CD14-positive monocyte (primary cell): ENCODE measurements around the gene PDE4D. TPM values are rescaled to one million over a fixed set of nuclear protein-coding genes. Genes with fewer than 3 reads are reported as not detected.

ENCODE experiments used
- DNase-seq, 3 donors: peaks; one replicate each; pipeline ENCODE4 v3.0.0-alpha.2; 2011 to 2022
- H2AFZ ChIP-seq: 2 replicates; pipeline ENCODE4 v1.6.0; 2012; ENCODE audit warnings: mild to moderate bottlenecking, low read depth, low read length, inconsistent platforms; ENCODE audit not compliant: insufficient read depth, poor library complexity, severe bottlenecking
- H3K27ac ChIP-seq, 2 donors: 1 replicate in 1 of 2; 2 replicates in 1 of 2; pipeline ENCODE4 v1.5.1; 2012 to 2013; ENCODE audit warnings: low read length in 2 of 2, control low read depth in 1 of 2, inconsistent platforms in 1 of 2, low read depth in 1 of 2, mild to moderate bottlenecking in 1 of 2
- H3K27me3 ChIP-seq, 2 donors: one replicate each; pipeline versions ENCODE4 v1.6.0 to v1.6.1; 2011 to 2013; ENCODE audit warnings: low read length in 2 of 2; ENCODE audit not compliant: control insufficient read depth in 2 of 2, insufficient read depth in 2 of 2
- H3K36me3 ChIP-seq, 2 donors: replicated peaks in 1 of 2; 1 replicate in 1 of 2; 2 replicates in 1 of 2; pipeline versions ENCODE4 v1.5.1 to v1.6.1; 2012 to 2013; ENCODE audit warnings: low read length in 2 of 2, control low read depth in 1 of 2, inconsistent platforms in 1 of 2, mild to moderate bottlenecking in 1 of 2; ENCODE audit not compliant: insufficient read depth in 2 of 2, control insufficient read depth in 1 of 2
- H3K4me1 ChIP-seq, 2 donors: 1 replicate in 1 of 2; 2 replicates in 1 of 2; pipeline versions ENCODE4 v1.5.1 to v1.6.1; 2012 to 2013; ENCODE audit warnings: low read length in 2 of 2, control low read depth in 1 of 2, inconsistent platforms in 1 of 2, mild to moderate bottlenecking in 1 of 2, moderate library complexity in 1 of 2; ENCODE audit not compliant: insufficient read depth in 2 of 2, control insufficient read depth in 1 of 2
- H3K4me2 ChIP-seq: replicated peaks from 2 replicates; pipeline ENCODE3; 2012; ENCODE audit warnings: low read length, moderate library complexity, mild to moderate bottlenecking; ENCODE audit not compliant: poor library complexity, severe bottlenecking; ENCODE audit errors: extremely low read depth
- H3K4me3 ChIP-seq, 3 experiments: fragments of 200-600 bp in 1 of 3; sonication (generic) in 1 of 3; replicated peaks in 1 of 3; 1 replicate in 2 of 3; 2 replicates in 1 of 3; pipeline ENCODE4 v1.5.1; 2011 to 2013; ENCODE audit warnings: low read length in 3 of 3, mild to moderate bottlenecking in 3 of 3, control low read depth in 2 of 3, low read depth in 2 of 3, inconsistent platforms in 1 of 3, moderate library complexity in 1 of 3
- H3K79me2 ChIP-seq: 2 replicates; pipeline ENCODE4 v1.6.0; 2012; ENCODE audit warnings: mild to moderate bottlenecking, control low read depth, inconsistent platforms, low read length, moderate library complexity; ENCODE audit not compliant: insufficient read depth
- H3K9ac ChIP-seq: 2 replicates; pipeline ENCODE4 v1.6.0; 2017; ENCODE audit warnings: low read length, mild to moderate bottlenecking; ENCODE audit not compliant: insufficient read depth, poor library complexity, severe bottlenecking
- H3K9me3 ChIP-seq, 2 donors: replicated peaks in 1 of 2; 1 replicate in 1 of 2; 2 replicates in 1 of 2; pipeline versions ENCODE4 v1.5.1 to v1.6.1; 2012 to 2013; ENCODE audit warnings: low read length in 2 of 2, control low read depth in 1 of 2; ENCODE audit not compliant: control insufficient read depth in 1 of 2, insufficient read depth in 1 of 2
- H4K20me1 ChIP-seq: 2 replicates; pipeline ENCODE4 v1.6.0; 2012; ENCODE audit warnings: mild to moderate bottlenecking, low read length, control low read depth, moderate library complexity; ENCODE audit not compliant: insufficient read depth
- H3K27ac Mint-ChIP-seq, 7 donors: one replicate each; pipeline ENCODE4 v1.8.0; 2020; ENCODE audit warnings: mild to moderate bottlenecking in 7 of 7, mixed read lengths in 7 of 7, moderate library complexity in 6 of 7, inconsistent platforms in 2 of 7
- H3K27me3 Mint-ChIP-seq, 3 donors: one replicate each; pipeline ENCODE4 v1.8.0; 2021 to 2022; ENCODE audit warnings: low read depth in 3 of 3, mild to moderate bottlenecking in 3 of 3, mixed read lengths in 3 of 3, moderate library complexity in 3 of 3, inconsistent platforms in 1 of 3
- H3K36me3 Mint-ChIP-seq, 2 donors: one replicate each; pipeline ENCODE4 v1.8.0; 2020; ENCODE audit warnings: mixed read lengths in 2 of 2, inconsistent platforms in 1 of 2, mild to moderate bottlenecking in 1 of 2
- H3K4me1 Mint-ChIP-seq: one replicate; pipeline ENCODE4 v1.8.0; 2020; ENCODE audit warnings: mild to moderate bottlenecking, mixed read lengths
- H3K4me3 Mint-ChIP-seq, 2 donors: one replicate each; pipeline ENCODE4 v1.8.0; 2020; ENCODE audit warnings: mild to moderate bottlenecking in 2 of 2, mixed read lengths in 2 of 2, moderate library complexity in 1 of 2
- H3K9me3 Mint-ChIP-seq, 7 donors: one replicate each; pipeline ENCODE4 v1.8.0; 2020 to 2022; ENCODE audit warnings: mixed read lengths in 7 of 7, mild to moderate bottlenecking in 6 of 7, moderate library complexity in 6 of 7, inconsistent platforms in 2 of 7
- WGBS: methylation state at CpG from one replicate; pipeline ENCODE4 v1.1.5; 2013; ENCODE audit warnings: missing lambda C conversion rate; ENCODE audit not compliant: insufficient coverage; 5-methylcytosine and 5-hydroxymethylcytosine counted together
- intact Hi-C, 2 donors: fragments of 100-400 bp; cut with micrococcal nuclease; formaldehyde crosslinking; loops; one replicate each; pipeline versions ENCODE4 v1.15.0 to v1.15.1; 2023
- polyA plus RNA-seq, 3 donors: library from polyadenylated mRNA; depleted of rRNA in 1 of 3; unstranded in 2 of 3; stranded (reverse) in 1 of 3; fragments of 300-500 nt in 2 of 3; fragments of >200 nt in 1 of 3; fragmentation: Illumina TruSeq in 2 of 3; gene quantifications; 1 replicate in 2 of 3; 2 replicates in 1 of 3; pipeline ENCODE4 v1.2.3, GENCODE V29; 2012 to 2021
- TF ChIP-seq, protein P1 (sequence below): fragments of 200-600 bp; IDR thresholded peaks from one replicate; pipeline ENCODE4 v1.8.0; 2022; ENCODE audit warnings: antibody characterized with exemption, mild to moderate bottlenecking

Gene PDE4D
- polyA plus RNA-seq, 3 donors, result 1.9 to 3.4 (median 2.8) TPM

DNA sequence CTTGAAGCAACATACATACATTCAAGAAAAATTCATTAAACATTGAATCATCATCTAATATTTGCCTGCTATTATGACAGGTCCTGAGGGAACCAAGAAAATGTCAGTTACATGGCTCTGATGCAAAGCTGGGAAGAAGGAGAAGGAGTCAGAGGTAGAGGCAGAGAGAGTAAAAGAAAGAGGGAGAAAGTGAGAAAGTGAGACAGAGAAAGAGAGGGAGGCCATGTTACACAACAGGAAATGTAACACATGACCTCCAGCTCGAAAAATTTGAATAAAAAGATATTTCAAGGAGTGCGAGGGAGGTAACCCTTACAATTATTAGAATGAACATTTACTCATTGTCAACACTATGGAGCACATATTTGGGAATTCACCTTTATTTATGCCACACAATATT lies 189.7 kb downstream of the PDE4D start:
- H3K27ac Mint-ChIP-seq, result no peak overlapping the region
- H3K36me3 Mint-ChIP-seq, result peaks cover 0 to 4% of the 10 kb centered on the region in 2 donors
- no CpG with 5 or more reads among the region's 2 CpGs for WGBS
- H3K27me3 Mint-ChIP-seq, result no peaks in the 10 kb centered on the region
- Histone ChIP-seq H3K27ac (no peak overlapping the region), H3K36me3 (no peaks in the 10 kb centered on the region), H3K9ac (no peak overlapping the region), H3K27me3 (no peaks in the 10 kb centered on the region), H3K79me2 (no peaks in the 10 kb centered on the region), H4K20me1 (no peaks in the 10 kb centered on the region), H2AFZ (no peak overlapping the region), H3K9me3 (no peaks in the 10 kb centered on the region), H3K4me2 (no peak overlapping the region), H3K4me1 (no peaks in the 10 kb centered on the region), H3K4me3 (no peak overlapping the region)
- H3K9me3 Mint-ChIP-seq, result peaks cover 0 to 3% (median 0%) of the 10 kb centered on the region in 7 donors
- DNase-seq, result no peak
- H3K4me1 Mint-ChIP-seq, result no peaks in the 10 kb centered on the region
- H3K4me3 Mint-ChIP-seq, result no peak overlapping the region
- intact Hi-C loops, result no loop called here
- TF ChIP-seq, protein P1, sequence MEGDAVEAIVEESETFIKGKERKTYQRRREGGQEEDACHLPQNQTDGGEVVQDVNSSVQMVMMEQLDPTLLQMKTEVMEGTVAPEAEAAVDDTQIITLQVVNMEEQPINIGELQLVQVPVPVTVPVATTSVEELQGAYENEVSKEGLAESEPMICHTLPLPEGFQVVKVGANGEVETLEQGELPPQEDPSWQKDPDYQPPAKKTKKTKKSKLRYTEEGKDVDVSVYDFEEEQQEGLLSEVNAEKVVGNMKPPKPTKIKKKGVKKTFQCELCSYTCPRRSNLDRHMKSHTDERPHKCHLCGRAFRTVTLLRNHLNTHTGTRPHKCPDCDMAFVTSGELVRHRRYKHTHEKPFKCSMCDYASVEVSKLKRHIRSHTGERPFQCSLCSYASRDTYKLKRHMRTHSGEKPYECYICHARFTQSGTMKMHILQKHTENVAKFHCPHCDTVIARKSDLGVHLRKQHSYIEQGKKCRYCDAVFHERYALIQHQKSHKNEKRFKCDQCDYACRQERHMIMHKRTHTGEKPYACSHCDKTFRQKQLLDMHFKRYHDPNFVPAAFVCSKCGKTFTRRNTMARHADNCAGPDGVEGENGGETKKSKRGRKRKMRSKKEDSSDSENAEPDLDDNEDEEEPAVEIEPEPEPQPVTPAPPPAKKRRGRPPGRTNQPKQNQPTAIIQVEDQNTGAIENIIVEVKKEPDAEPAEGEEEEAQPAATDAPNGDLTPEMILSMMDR, result no peak

DNA sequence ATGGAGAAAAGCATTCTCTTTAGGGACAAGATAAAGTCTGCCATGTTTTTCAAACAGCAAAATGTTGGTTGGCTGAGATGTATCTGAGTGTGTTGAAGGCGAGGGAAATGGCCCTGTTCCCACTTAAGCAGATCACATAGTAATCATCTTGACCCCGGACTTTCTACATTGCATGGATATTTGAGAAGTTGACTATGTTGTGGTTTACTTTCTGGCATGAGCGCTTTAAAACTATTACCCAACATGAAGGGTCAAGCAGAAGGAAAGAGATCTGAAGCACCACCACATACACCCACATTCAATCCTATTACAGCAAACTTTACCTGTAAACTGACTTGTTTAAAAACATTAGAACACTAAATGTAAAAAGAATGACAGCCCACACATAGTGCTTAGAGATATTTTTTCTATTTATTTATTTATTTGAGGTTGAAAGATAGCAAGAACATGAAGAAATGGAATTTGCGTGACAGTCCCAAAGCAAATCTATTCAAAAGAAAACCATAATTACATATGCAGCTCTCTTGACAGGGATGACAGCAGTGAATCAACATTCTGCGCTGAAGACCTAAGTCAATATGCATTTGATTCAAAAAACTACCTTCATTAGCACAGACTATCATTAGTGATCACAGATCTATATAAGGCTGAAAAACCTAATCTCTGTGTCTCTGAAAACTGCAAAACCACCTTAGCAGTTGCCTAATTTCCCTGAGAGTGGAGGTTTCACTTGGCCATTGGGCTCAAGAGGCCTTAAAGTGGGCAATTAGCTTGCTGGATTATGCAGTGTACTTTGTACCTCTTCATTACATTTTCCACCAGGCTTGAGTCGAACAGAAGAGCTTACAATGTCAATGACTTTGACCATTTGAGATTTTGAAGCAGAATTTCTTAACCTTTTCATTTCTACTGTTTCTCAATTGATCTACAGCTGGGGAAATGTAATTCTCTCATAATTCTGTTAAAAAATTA lies 195.0 kb downstream of the PDE4D start:
- 100% methylated on average over 1 of the region's 6 CpGs for WGBS
- no peak overlapping the region for H3K27ac ChIP-seq
- Mint-ChIP-seq H3K4me1 (no peaks in the 10 kb centered on the region), H3K27ac (no peak overlapping the region), H3K9me3 (peaks cover 0 to 2% (median 0%) of the 10 kb centered on the region in 7 donors), H3K27me3 (peaks cover 0 to 2% (median 0%) of the 10 kb centered on the region in 3 donors), H3K36me3 (no peaks in the 10 kb centered on the region), H3K4me3 (no peak overlapping the region)
- no peaks in the 10 kb centered on the region for H3K27me3 ChIP-seq
- DNase-seq, result no peak
- no peaks in the 10 kb centered on the region for H3K9me3 ChIP-seq
- TF ChIP-seq, protein P1, result no peak
- intact Hi-C loops, result no loop called here
- H3K4me1 ChIP-seq, result no peaks in the 10 kb centered on the region
- no peaks in the 10 kb centered on the region for H3K36me3 ChIP-seq
- H3K4me2 ChIP-seq, result no peak overlapping the region
- no peaks in the 10 kb centered on the region for H3K79me2 ChIP-seq
- no peak overlapping the region for H2AFZ ChIP-seq
- H4K20me1 ChIP-seq, result no peaks in the 10 kb centered on the region
- no peak overlapping the region for H3K9ac ChIP-seq
- H3K4me3 ChIP-seq, result no peak overlapping the region
